K562 (cell line): ENCODE results near the gene TXN2. TPM values are rescaled to one million over a fixed set of nuclear protein-coding genes. Genes with fewer than 3 reads are reported as not detected.

Source experiments
- E2F3 ChIP-seq: fragments of 250-450 bp; sonication (Bioruptor Pico); IDR thresholded peaks from 2 replicates; pipeline ENCODE4 v1.4.0; 2020; ENCODE audit warnings: mild to moderate bottlenecking
- FOSL1 ChIP-seq: fragments of 200-800 bp; sonication (Bioruptor generic); conservative IDR thresholded peaks from 2 replicates; pipeline ENCODE4 v1.6.1; 2016; ENCODE audit warnings: missing genetic modification characterization, missing compliant biosample characterization
- NFIC ChIP-seq: fragments of 450-650 bp; IDR thresholded peaks from 2 replicates; pipeline ENCODE4 v1.6.1; 2017; ENCODE audit warnings: mild to moderate bottlenecking, inconsistent platforms
- POLR2H ChIP-seq: IDR thresholded peaks from 2 replicates; pipeline ENCODE4 v1.6.1; 2016; ENCODE audit warnings: missing genetic modification characterization, low read depth, mild to moderate bottlenecking, control low read depth, missing compliant biosample characterization, moderate library complexity
- POLR3A ChIP-seq: IDR thresholded peaks from 2 replicates; pipeline ENCODE4 v1.6.1; 2011; ENCODE audit warnings: borderline replicate concordance, mild to moderate bottlenecking, moderate library complexity; ENCODE audit not compliant: insufficient read length, insufficient read depth; ENCODE audit errors: extremely low read depth
- RBBP5 ChIP-seq: fragments of 200-600 bp; sonication (generic); IDR thresholded peaks from 2 replicates; pipeline ENCODE4 v1.6.1; 2012; ENCODE audit warnings: borderline replicate concordance, mild to moderate bottlenecking, low read length, control low read depth, inconsistent platforms; ENCODE audit not compliant: insufficient read depth, poor library complexity, severe bottlenecking
- SMARCA5 ChIP-seq: fragments of 450-650 bp; IDR thresholded peaks from 2 replicates; pipeline ENCODE4 v1.6.1; 2016
- SMARCC2 ChIP-seq: fragments of 450-650 bp; IDR thresholded peaks from 2 replicates; pipeline ENCODE4 v1.6.1; 2017; ENCODE audit warnings: antibody characterized with exemption, moderate library complexity, mild to moderate bottlenecking, low read depth
- SMARCE1 ChIP-seq: fragments of 450-650 bp; IDR thresholded peaks from 2 replicates; pipeline ENCODE4 v1.7.1; 2016; ENCODE audit warnings: mild to moderate bottlenecking
- SP1 ChIP-seq: sonication (generic); formaldehyde crosslinking; IDR thresholded peaks from 2 replicates; pipeline ENCODE4 v1.8.1; 2022; ENCODE audit warnings: mild to moderate bottlenecking, missing genetic modification reagents
- TBL1XR1 ChIP-seq, 2 experiments: IDR thresholded peaks; 2 replicates each; pipeline ENCODE4 v1.6.1; 2012; ENCODE audit warnings: improper control_type of control experiment in 2 of 2, low read length in 2 of 2, mild to moderate bottlenecking in 1 of 2
- TBP ChIP-seq: optimal IDR thresholded peaks from 2 replicates; pipeline ENCODE3; 2011; ENCODE audit warnings: low read depth, low read length, improper control_type of control experiment
- TSC22D4 ChIP-seq: fragments of 450-650 bp; IDR thresholded peaks from 2 replicates; pipeline ENCODE4 v1.6.1; 2016; ENCODE audit warnings: missing genetic modification characterization, missing biosample characterization, control low read depth
- ZBTB1 ChIP-seq: sonication (generic); formaldehyde crosslinking; IDR thresholded peaks from 2 replicates; pipeline ENCODE4 v1.8.1; 2023; ENCODE audit warnings: missing genetic modification reagents, low read depth, mild to moderate bottlenecking, borderline replicate concordance
- ZC3H11A ChIP-seq: IDR thresholded peaks from 2 replicates; pipeline ENCODE4 v1.6.1; 2012; ENCODE audit warnings: low read depth, low read length, improper control_type of control experiment
- ZNF197 ChIP-seq: fragments of 200-800 bp; sonication (Bioruptor generic); IDR thresholded peaks from 2 replicates; pipeline ENCODE4 v1.6.1; 2016; ENCODE audit warnings: low read depth, missing genetic modification characterization, missing compliant biosample characterization
- ZNF24 ChIP-seq: fragments of 450-650 bp; IDR thresholded peaks from 2 replicates; pipeline ENCODE4 v1.6.1; 2016
- ZNF766 ChIP-seq: fragments of 200-800 bp; sonication (Bioruptor generic); conservative IDR thresholded peaks from 2 replicates; pipeline ENCODE4 v1.6.1; 2016; ENCODE audit warnings: missing genetic modification characterization, missing compliant biosample characterization
- ZNF830 ChIP-seq: fragments of 250-450 bp; sonication (Bioruptor Pico); IDR thresholded peaks from 2 replicates; pipeline ENCODE4 v1.5.0; 2021; ENCODE audit warnings: mild to moderate bottlenecking
- polyA plus RNA-seq, 8 experiments: library from polyadenylated mRNA; depleted of rRNA in 4 of 8; stranded (reverse) in 5 of 8; unstranded in 3 of 8; fragments of >200 nt; fragmentation: Nextera tagmentation in 2 of 8; fragmentation: Illumina TruSeq in 1 of 8; extraction: Ambion mirVana in 2 of 8; extraction: Trizol in 1 of 8; gene quantifications; 2 replicates each; pipeline versions ENCODE4 v1.2.1 to v1.2.3, GENCODE V29; 2011 to 2014; ENCODE audit warnings: inconsistent platforms in 1 of 8, missing spikeins in 1 of 8
- total RNA-seq, 7 experiments: library from RNA; depleted of rRNA in 6 of 7; stranded (reverse); fragments of >200 nt in 6 of 7; fragmentation: Illumina TruSeq in 2 of 7; extraction: Trizol in 2 of 7; gene quantifications; 2 replicates each; pipeline versions ENCODE4 v1.2.1 to v1.2.3, GENCODE V29; 2011 to 2021; ENCODE audit warnings: low replicate concordance in 1 of 7
- TF ChIP-seq, protein P1 (sequence below): fragments of 250-450 bp; sonication (Bioruptor Pico); IDR thresholded peaks from 2 replicates; pipeline ENCODE4 v1.5.0; 2020; ENCODE audit warnings: mild to moderate bottlenecking, borderline replicate concordance
- TF ChIP-seq, protein P2 (sequence below): fragments of 250-450 bp; sonication (Bioruptor Pico); IDR thresholded peaks from 2 replicates; pipeline ENCODE4 v1.4.0; 2020; ENCODE audit warnings: borderline replicate concordance
- TF ChIP-seq, protein P3 (sequence below), 2 experiments: fragments of 450-650 bp; conservative IDR thresholded peaks; 2 replicates each; pipeline ENCODE4 v1.6.1; 2017; ENCODE audit warnings: mild to moderate bottlenecking in 2 of 2, moderate library complexity in 2 of 2
- TF ChIP-seq, protein P4 (sequence below): fragments of 450-650 bp; formaldehyde crosslinking; IDR thresholded peaks from 2 replicates; pipeline ENCODE4 v1.4.0; 2020; ENCODE audit warnings: mild to moderate bottlenecking, moderate library complexity

Gene TXN2
- total and polyA plus RNA-seq, 9 of the 15 experiments (the other 6 are each of a cell fraction or from before 2014, with no cell fraction given): 48.5 to 399 (median 118) TPM

DNA sequence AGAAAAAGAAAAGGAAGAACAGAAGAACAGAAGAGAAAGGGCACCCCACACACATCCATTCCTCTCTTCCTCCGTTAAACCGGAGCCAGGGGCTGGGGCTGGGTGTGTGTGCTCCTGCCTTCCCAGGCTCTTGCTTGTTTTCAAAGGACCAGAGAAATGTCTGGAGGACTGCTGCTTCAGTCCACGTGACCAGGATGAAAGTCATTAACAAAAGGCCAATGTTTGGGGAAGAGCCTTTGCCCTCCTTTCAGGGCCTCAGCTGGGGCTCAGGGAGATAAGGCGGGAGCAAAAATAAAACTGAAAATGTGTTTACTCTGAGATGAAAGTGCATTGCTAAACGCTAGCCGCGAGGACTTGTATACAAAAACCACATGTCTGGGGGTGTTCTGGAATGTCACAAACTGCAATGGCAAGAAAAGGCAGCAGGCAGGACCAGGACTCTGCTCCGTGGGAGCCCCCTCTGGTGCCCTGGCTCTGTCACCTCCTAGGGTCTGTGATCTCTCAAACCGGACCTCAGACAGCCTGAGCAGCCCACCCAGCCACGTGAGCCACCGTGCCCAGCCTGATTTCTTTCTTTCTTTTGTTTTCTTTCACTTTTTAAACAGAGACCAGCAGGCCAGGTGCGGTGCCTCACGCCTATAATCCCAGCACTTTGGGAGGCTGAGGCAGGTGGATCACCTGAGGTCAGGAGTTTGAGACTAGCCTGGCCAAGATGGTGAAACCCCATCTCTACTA lies 62.1 kb downstream of the TXN2 start (continued):
- TF ChIP-seq, protein P1, sequence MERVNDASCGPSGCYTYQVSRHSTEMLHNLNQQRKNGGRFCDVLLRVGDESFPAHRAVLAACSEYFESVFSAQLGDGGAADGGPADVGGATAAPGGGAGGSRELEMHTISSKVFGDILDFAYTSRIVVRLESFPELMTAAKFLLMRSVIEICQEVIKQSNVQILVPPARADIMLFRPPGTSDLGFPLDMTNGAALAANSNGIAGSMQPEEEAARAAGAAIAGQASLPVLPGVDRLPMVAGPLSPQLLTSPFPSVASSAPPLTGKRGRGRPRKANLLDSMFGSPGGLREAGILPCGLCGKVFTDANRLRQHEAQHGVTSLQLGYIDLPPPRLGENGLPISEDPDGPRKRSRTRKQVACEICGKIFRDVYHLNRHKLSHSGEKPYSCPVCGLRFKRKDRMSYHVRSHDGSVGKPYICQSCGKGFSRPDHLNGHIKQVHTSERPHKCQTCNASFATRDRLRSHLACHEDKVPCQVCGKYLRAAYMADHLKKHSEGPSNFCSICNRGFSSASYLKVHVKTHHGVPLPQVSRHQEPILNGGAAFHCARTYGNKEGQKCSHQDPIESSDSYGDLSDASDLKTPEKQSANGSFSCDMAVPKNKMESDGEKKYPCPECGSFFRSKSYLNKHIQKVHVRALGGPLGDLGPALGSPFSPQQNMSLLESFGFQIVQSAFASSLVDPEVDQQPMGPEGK (CRISPR knock-in tag): no peak
- no peak for TF ChIP-seq ZNF830
- TF ChIP-seq, protein P2, sequence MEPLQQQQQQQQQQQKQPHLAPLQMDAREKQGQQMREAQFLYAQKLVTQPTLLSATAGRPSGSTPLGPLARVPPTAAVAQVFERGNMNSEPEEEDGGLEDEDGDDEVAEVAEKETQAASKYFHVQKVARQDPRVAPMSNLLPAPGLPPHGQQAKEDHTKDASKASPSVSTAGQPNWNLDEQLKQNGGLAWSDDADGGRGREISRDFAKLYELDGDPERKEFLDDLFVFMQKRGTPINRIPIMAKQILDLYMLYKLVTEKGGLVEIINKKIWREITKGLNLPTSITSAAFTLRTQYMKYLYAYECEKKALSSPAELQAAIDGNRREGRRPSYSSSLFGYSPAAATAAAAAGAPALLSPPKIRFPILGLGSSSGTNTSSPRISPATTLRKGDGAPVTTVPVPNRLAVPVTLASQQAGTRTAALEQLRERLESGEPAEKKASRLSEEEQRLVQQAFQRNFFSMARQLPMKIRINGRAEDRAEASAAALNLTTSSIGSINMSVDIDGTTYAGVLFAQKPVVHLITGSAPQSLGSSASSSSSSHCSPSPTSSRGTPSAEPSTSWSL (CRISPR knock-in tag): no peak
- TF ChIP-seq NFIC: peak; percentile 20; the same call in 1 of the 2 replicates
- TF ChIP-seq TBL1XR1 (IDR thresholded peaks at IDR 0.05; ENCODE audit: low read length in 2 of 2): peak; percentile 74 to 77; a peak in 2 of 4 replicates
- no peak for TF ChIP-seq ZBTB1
- no peak for TF ChIP-seq ZNF24
- TF ChIP-seq, protein P3, sequence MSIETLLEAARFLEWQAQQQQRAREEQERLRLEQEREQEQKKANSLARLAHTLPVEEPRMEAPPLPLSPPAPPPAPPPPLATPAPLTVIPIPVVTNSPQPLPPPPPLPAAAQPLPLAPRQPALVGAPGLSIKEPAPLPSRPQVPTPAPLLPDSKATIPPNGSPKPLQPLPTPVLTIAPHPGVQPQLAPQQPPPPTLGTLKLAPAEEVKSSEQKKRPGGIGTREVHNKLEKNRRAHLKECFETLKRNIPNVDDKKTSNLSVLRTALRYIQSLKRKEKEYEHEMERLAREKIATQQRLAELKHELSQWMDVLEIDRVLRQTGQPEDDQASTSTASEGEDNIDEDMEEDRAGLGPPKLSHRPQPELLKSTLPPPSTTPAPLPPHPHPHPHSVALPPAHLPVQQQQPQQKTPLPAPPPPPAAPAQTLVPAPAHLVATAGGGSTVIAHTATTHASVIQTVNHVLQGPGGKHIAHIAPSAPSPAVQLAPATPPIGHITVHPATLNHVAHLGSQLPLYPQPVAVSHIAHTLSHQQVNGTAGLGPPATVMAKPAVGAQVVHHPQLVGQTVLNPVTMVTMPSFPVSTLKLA (conservative IDR thresholded peaks at IDR 0.05): peak; percentile 85 to 92
- no peak for TF ChIP-seq SMARCA5
- no peak for TF ChIP-seq RBBP5
- no peak for TF ChIP-seq POLR2H (tag)
- TF ChIP-seq TBP: no peak
- TF ChIP-seq, protein P4, sequence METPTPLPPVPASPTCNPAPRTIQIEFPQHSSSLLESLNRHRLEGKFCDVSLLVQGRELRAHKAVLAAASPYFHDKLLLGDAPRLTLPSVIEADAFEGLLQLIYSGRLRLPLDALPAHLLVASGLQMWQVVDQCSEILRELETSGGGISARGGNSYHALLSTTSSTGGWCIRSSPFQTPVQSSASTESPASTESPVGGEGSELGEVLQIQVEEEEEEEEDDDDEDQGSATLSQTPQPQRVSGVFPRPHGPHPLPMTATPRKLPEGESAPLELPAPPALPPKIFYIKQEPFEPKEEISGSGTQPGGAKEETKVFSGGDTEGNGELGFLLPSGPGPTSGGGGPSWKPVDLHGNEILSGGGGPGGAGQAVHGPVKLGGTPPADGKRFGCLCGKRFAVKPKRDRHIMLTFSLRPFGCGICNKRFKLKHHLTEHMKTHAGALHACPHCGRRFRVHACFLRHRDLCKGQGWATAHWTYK (CRISPR knock-in tag): no peak
- TF ChIP-seq FOSL1 (tag): 0 out of 2 replicates have a peak, but pooled peaks have one; percentile 11
- TF ChIP-seq TSC22D4 (tag): no peak
- no peak for TF ChIP-seq ZC3H11A
- TF ChIP-seq SMARCE1: peak; percentile 62; the same call in 1 of the 2 replicates
- TF ChIP-seq POLR3A: no peak
- no peak for TF ChIP-seq ZNF197
- no peak for TF ChIP-seq ZNF766 (CRISPR knock-in tag)
- no peak for TF ChIP-seq SP1
- no peak for TF ChIP-seq SMARCC2
- no peak for TF ChIP-seq E2F3 (CRISPR knock-in tag)
